ENCODE results near the gene PCSK4. TPM values are rescaled to one million over a fixed set of nuclear protein-coding genes. Genes with fewer than 3 reads are reported as not detected.

PCSK4 gene
- total and polyA plus RNA-seq, 2 of the 13 experiments (the other 11 are each of a cell fraction or from before 2014, with no cell fraction given): 2.0 to 2.7 TPM

- TF ChIP-seq, protein P1, sequence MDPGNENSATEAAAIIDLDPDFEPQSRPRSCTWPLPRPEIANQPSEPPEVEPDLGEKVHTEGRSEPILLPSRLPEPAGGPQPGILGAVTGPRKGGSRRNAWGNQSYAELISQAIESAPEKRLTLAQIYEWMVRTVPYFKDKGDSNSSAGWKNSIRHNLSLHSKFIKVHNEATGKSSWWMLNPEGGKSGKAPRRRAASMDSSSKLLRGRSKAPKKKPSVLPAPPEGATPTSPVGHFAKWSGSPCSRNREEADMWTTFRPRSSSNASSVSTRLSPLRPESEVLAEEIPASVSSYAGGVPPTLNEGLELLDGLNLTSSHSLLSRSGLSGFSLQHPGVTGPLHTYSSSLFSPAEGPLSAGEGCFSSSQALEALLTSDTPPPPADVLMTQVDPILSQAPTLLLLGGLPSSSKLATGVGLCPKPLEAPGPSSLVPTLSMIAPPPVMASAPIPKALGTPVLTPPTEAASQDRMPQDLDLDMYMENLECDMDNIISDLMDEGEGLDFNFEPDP (CRISPR knock-in tag; conservative IDR thresholded peaks at IDR 0.05): no peak
- TF ChIP-seq ZNF501 (CRISPR knock-in tag; IDR thresholded peaks at IDR 0.05) (0 out of 2 replicates have a peak, but pooled peaks have one; percentile 9), RAD51 (IDR thresholded peaks at IDR 0.05; ENCODE audit: borderline replicate concordance) (no peak), EHMT2 (IDR thresholded peaks at IDR 0.05; ENCODE audit: borderline replicate concordance, low read depth, low read length) (no peak), NR2C2 (CRISPR knock-in tag; IDR thresholded peaks at IDR 0.05; ENCODE audit: borderline replicate concordance) (no peak; the same call in 1 of the 2 replicates), ZNF580 (CRISPR knock-in tag; IDR thresholded peaks at IDR 0.05; ENCODE audit: borderline replicate concordance, low read depth) (no peak), ZNF350 (CRISPR knock-in tag; IDR thresholded peaks at IDR 0.05; ENCODE audit: borderline replicate concordance, low read depth) (no peak), IRF9 (CRISPR knock-in tag; IDR thresholded peaks at IDR 0.05; ENCODE audit: borderline replicate concordance) (0 out of 2 replicates have a peak, but pooled peaks have one; percentile 32), ZFYVE20 (CRISPR knock-in tag; IDR thresholded peaks at IDR 0.05; ENCODE audit: borderline replicate concordance, low read depth) (no peak), ZNF441 (CRISPR knock-in tag; IDR thresholded peaks at IDR 0.05; ENCODE audit: borderline replicate concordance) (no peak), ZNF407 (CRISPR knock-in tag; IDR thresholded peaks at IDR 0.05; ENCODE audit: not compliant biosample characterization) (peak; percentile 28), ZNF670 (CRISPR knock-in tag; IDR thresholded peaks at IDR 0.05; ENCODE audit: borderline replicate concordance) (no peak)
- TF ChIP-seq, protein P2, sequence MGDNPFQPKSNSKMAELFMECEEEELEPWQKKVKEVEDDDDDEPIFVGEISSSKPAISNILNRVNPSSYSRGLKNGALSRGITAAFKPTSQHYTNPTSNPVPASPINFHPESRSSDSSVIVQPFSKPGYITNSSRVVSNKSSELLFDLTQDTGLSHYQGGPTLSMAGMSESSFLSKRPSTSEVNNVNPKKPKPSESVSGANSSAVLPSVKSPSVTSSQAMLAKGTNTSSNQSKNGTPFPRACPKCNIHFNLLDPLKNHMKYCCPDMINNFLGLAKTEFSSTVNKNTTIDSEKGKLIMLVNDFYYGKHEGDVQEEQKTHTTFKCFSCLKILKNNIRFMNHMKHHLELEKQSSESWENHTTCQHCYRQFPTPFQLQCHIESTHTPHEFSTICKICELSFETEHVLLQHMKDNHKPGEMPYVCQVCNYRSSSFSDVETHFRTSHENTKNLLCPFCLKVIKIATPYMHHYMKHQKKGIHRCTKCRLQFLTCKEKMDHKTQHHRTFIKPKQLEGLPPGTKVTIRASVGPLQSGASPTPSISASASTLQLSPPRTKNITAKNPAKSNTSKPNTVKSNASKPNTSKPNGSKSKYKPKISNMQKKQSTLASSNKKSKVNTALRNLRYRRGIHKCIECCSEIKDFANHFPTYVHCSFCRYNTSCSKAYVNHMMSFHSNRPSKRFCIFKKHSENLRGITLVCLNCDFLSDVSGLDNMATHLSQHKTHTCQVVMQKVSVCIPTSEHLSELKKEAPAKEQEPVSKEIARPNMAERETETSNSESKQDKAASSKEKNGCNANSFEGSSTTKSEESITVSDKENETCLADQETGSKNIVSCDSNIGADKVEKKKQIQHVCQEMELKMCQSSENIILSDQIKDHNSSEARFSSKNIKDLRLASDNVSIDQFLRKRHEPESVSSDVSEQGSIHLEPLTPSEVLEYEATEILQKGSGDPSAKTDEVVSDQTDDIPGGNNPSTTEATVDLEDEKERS (CRISPR knock-in tag; IDR thresholded peaks at IDR 0.05): no peak
Measured at GRCh38 chr19:1491114-1491848, 1.1 kb upstream of the PCSK4 start, which contains the start of gene REEP6 (continued).

All from HepG2 (cell line).